22Rv1 (cell line): Measurements from ENCODE around the gene NCOR1.

Experiments
- CTCF ChIP-seq: fragments of 450-650 bp; IDR thresholded peaks from 2 replicates; pipeline ENCODE4 v1.5.1; 2017; ENCODE audit warnings: mild to moderate bottlenecking
- ZFX ChIP-seq: fragments of 450-650 bp; IDR thresholded peaks from 2 replicates; pipeline ENCODE4 v1.6.1; 2017; ENCODE audit warnings: antibody characterized with exemption, borderline replicate concordance

GRCh38 chr17:16217002-16217635, 1.8 kb upstream of the NCOR1 start, which contains the start of gene PIGL:
- TF ChIP-seq CTCF (no peak), ZFX (no peak)
